Measurements from ENCODE around the gene CSAG1.
"Not testable (repeated sequence)": the region's sequence is repeated elsewhere in the genome, so short reads cannot be mapped to it uniquely, and the experiment has no call there.

CSAG1 gene

DNA sequence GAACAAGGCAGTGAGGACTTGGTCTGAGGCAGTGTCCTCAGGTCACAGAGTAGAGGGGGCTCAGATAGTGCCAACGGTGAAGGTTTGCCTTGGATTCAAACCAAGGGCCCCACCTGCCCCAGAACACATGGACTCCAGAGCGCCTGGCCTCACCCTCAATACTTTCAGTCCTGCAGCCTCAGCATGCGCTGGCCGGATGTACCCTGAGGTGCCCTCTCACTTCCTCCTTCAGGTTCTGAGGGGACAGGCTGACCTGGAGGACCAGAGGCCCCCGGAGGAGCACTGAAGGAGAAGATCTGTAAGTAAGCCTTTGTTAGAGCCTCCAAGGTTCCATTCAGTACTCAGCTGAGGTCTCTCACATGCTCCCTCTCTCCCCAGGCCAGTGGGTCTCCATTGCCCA is 33.1 kb downstream of the CSAG1 start:
- not testable (repeated sequence) for DNase-seq (ENCODE audit: low read depth in 3 of 3)

- DNase-seq (ENCODE audit: low read depth in 3 of 3), result not testable (repeated sequence)
These were observed 35.3 kb downstream of the CSAG1 start, which contains the start of gene MAGEA3 for GRCh38 chrX:152697952-152698931. TSS of gene MAGEA3 (plus strand) at chrX:152698794. CDS start at chrX:152700833, 2,039 bp downstream.

DNA sequence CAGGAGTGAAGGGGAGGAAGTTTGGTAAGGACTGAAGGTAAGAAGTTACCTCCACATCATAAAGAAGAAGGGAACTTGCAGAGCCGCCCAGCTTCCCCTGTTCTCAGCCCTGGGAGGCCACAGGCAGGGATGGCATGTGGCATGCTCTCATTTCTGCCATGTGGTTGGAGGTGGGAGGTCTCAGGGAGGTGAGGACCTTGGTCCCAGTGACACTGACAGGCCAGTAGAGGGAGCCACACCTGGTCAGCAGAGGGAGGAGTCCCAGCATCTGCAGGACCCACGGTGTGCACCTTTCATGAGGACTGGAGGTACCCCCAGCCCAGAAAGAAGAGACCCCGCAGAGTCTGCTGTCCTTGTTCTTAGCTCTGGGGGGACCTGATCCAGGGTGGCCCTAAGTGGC is 52.5 kb downstream of the CSAG1 start:
- not testable (repeated sequence) for DNase-seq (ENCODE audit: low read depth in 3 of 3)
